Ureter (tissue), 1 donor: ENCODE measurements around the gene MMP3. TPM values are rescaled to one million over a fixed set of nuclear protein-coding genes. Genes with fewer than 3 reads are reported as not detected.

Experiments
- DNase-seq: peaks from one replicate; pipeline ENCODE4 v3.0.0-alpha.2; 2020; ENCODE audit warnings: low spot score
- total RNA-seq: library from RNA; stranded (reverse); gene quantifications from one replicate; pipeline ENCODE4 v1.2.4, GENCODE V29; 2023
- donor health status: DM: yes; HTN: yes; CAD: no.

Gene MMP3
- total RNA-seq, 1 donor from 2014 or later, result not detected

GRCh38 chr11:102832612-102833011 is 10.8 kb downstream of the MMP3 start:
- no peak for DNase-seq

GRCh38 chr11:102831489-102832440 is 11.6 kb downstream of the MMP3 start:
- no peak for DNase-seq

GRCh38 chr11:102831128-102831488 is 12.3 kb downstream of the MMP3 start:
- no peak for DNase-seq

- DNase-seq, result no peak
These were observed 13.2 kb downstream of the MMP3 start for GRCh38 chr11:102830001-102830727.

GRCh38 chr11:102829316-102830000 is 14.0 kb downstream of the MMP3 start:
- DNase-seq, result no peak

GRCh38 chr11:102824556-102824955 is 18.9 kb downstream of the MMP3 start:
- DNase-seq, result no peak

GRCh38 chr11:102819491-102819890 is 23.9 kb downstream of the MMP3 start:
- no peak for DNase-seq

GRCh38 chr11:102813484-102813883 is 29.9 kb downstream of the MMP3 start:
- no peak for DNase-seq

GRCh38 chr11:102812188-102812587 is 31.2 kb downstream of the MMP3 start:
- DNase-seq, result no peak

- DNase-seq, result no peak
These were observed 32.3 kb downstream of the MMP3 start for GRCh38 chr11:102810950-102811660.

- no peak for DNase-seq
These were observed 33.4 kb downstream of the MMP3 start for GRCh38 chr11:102809971-102810370.

GRCh38 chr11:102807921-102808320 is 35.5 kb downstream of the MMP3 start:
- DNase-seq, result no peak

GRCh38 chr11:102806296-102806695 is 37.1 kb downstream of the MMP3 start:
- DNase-seq, result no peak

GRCh38 chr11:102802341-102802740 is 41.1 kb downstream of the MMP3 start:
- DNase-seq, result no peak

GRCh38 chr11:102800767-102801166 is 42.6 kb downstream of the MMP3 start:
- DNase-seq, result no peak

- DNase-seq, result no peak
These were observed 43.6 kb downstream of the MMP3 start for GRCh38 chr11:102799681-102800340.

- no peak for DNase-seq
These were observed 45.2 kb downstream of the MMP3 start, which contains the start of gene MMP1 for GRCh38 chr11:102798012-102798746. Gene MMP1 (minus strand): TSS chr11:102798160. CDS start chr11:102798092, 68 bp downstream.

GRCh38 chr11:102794382-102794781 is 49.0 kb downstream of the MMP3 start:
- DNase-seq, result no peak

- no peak for DNase-seq
These were observed 49.6 kb downstream of the MMP3 start for GRCh38 chr11:102793677-102794290.

GRCh38 chr11:102792604-102793003 is 50.8 kb downstream of the MMP3 start:
- no peak for DNase-seq
